ENCODE data around the gene NPR1. TPM values are rescaled to one million over a fixed set of nuclear protein-coding genes. Genes with fewer than 3 reads are reported as not detected.

NPR1 gene
- total and polyA plus RNA-seq, 2 of the 4 experiments (the other 2 are of a cell fraction) = 0.02 TPM; not detected in 1

DNA sequence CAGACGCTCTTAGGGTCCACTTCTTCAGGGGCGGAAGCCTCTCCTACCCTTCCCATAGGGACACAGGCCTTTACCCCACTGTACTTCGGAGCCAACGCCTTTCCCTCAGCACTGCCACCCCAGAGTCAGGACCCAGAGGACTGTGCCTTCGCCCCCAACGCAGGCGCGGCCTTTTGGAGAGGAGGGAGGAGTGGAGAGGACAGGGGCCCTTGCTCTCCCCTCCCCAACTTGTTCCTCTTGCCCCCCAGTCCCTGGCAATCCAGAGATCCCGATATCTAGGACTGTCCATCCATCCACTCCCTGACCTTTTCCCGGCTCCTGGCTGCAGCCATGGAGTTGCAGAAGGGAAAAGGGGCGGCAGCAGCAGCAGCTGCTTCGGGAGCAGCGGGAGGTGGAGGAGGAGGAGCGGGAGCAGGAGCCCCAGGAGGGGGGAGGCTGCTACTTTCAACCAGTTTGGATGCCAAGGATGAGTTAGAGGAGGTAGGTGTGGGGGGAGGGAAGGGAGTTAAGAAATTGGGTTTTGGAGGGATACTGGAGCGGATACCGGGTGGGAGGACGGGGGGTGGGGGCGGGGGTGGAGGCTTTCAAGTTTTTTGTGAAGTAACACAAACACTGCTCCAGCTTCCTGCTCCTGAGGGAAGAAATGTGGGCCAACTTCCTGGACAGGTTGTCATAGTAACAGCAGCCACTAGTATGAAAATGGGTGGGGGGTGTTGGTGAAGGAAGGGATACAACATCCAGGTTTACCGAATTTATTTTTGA lies 50.0 kb downstream of the NPR1 start:
- Histone ChIP-seq H3K4me3 (ENCODE audit: insufficient read depth, low read depth, low read length) (peak overlapping the region; percentile 74), H3K9me3 (ENCODE audit: control insufficient read depth, insufficient read depth, low read length) (no peaks in the 10 kb centered on the region), H4K5ac (ENCODE audit: low read depth, low read length) (peak overlapping the region; percentile 93), H2BK20ac (ENCODE audit: low read depth, low read length) (peak overlapping the region; percentile 55), H2AFZ (replicated peaks; ENCODE audit: low read length, poor library complexity) (peak overlapping the region; percentile 94), H2BK15ac (ENCODE audit: low read depth, low read length) (peak overlapping the region; percentile 56; the same call in 1 of the 3 replicates), H3K9ac (ENCODE audit: low read depth, low read length) (peak overlapping the region; percentile 97), H2AK9ac (replicated peaks; ENCODE audit: low read depth, low read length, poor library complexity) (peak overlapping the region; percentile 100), H3K4ac (ENCODE audit: low read depth, low read length) (peak overlapping the region; percentile 99), H3K56ac (ENCODE audit: extremely low read depth, insufficient read depth, low read length) (peak overlapping the region; percentile 97), H4K8ac (ENCODE audit: low read depth in 2 of 2, low read length in 2 of 2) (peak overlapping the region; percentile 98 to 99), H3K23ac (ENCODE audit: low read depth, low read length) (peak overlapping the region; percentile 98), H3K27ac (ENCODE audit: insufficient read depth, low read length) (peak overlapping the region; percentile 95), H3K79me1 (ENCODE audit: low read depth in 1 of 2, low read length in 2 of 2) (peaks cover 7 to 35% of the 10 kb centered on the region in 2 experiments), H2BK120ac (ENCODE audit: low read depth, low read length) (peak overlapping the region; percentile 85), H4K91ac (ENCODE audit: insufficient read depth, low read depth, low read length) (peak overlapping the region; percentile 98), H2BK5ac (ENCODE audit: low read depth, low read length, poor library complexity, severe bottlenecking) (peak overlapping the region; percentile 96), H3K4me1 (ENCODE audit: control insufficient read depth, insufficient read depth, low read length) (peaks cover 3% of the 10 kb centered on the region; the same call in 1 of the 2 replicates), H2AK5ac (ENCODE audit: low read depth, low read length) (peak overlapping the region; percentile 99), H3K9me1 (ENCODE audit: insufficient read depth, low read length) (peaks cover 6% of the 10 kb centered on the region), H3K36me3 (ENCODE audit: control insufficient read depth, insufficient read depth, low read length) (no peaks in the 10 kb centered on the region), H3K14ac (replicated peaks; ENCODE audit: low read depth, low read length) (peak overlapping the region; percentile 100), H3K4me2 (ENCODE audit: low read depth, low read length) (peak overlapping the region; percentile 94), H3K27me3 (ENCODE audit: control insufficient read depth, insufficient read depth, low read length) (no peaks in the 10 kb centered on the region), H4K20me1 (ENCODE audit: insufficient read depth, low read length) (no peaks in the 10 kb centered on the region), H3K18ac (ENCODE audit: low read depth, low read length) (peak overlapping the region; percentile 74)
- 0% methylated on average over 4 of the region's 19 CpGs; no CpG with 5 or more reads in 1 of the 2 experiments for WGBS, 2 experiments (ENCODE audit: extremely low coverage in 2 of 2, insufficient read length in 1 of 2)
- POLR2A ChIA-PET (ENCODE audit: unreplicated experiment) = interaction anchor here (0.7 to 1.0 kb wide), 2 partner anchors 10 to 262 kb away, joined by 3 to 11 read pairs; no protein-coding TSS in a partner anchor
- CTCF ChIA-PET = interaction anchor here (1.2 kb wide), 1 partner anchor 14 kb away, joined by 4 read pairs; no protein-coding TSS in a partner anchor
- TSS peak; percentile 96 for BruUV-seq (replicated peaks)
- in situ Hi-C loops (cut with MboI; ENCODE audit: low sequenced_read_pairs) = no loop called here
- intact Hi-C loops (cut with micrococcal nuclease) = no loop called here
- dilution Hi-C loops (cut with HindIII; ENCODE audit: low sequenced_read_pairs, unreplicated experiment) = no loop called here
- DNase-seq (peak; percentile 48), ATAC-seq (ENCODE audit: low read depth) (peak; percentile 8)
- TF ChIP-seq RFX5 (IDR thresholded peaks at IDR 0.05; ENCODE audit: low read depth, low read length) (no peak), MAZ (IDR thresholded peaks at IDR 0.05; ENCODE audit: borderline replicate concordance, low read depth, low read length) (no peak; the same call in 1 of the 2 replicates), MAFK (IDR thresholded peaks at IDR 0.05; ENCODE audit: low read depth, low read length) (no peak), FOS (IDR thresholded peaks at IDR 0.05; ENCODE audit: low read depth, low read length) (no peak), SMC3 (IDR thresholded peaks at IDR 0.05; ENCODE audit: low read depth, low read length) (no peak), POLR2A (IDR thresholded peaks at IDR 0.05; ENCODE audit: low read depth, low read length) (no peak), BHLHE40 (IDR thresholded peaks at IDR 0.05; ENCODE audit: low read depth, low read length) (no peak), NFE2L2 (IDR thresholded peaks at IDR 0.05; ENCODE audit: low read depth, low read length) (no peak), CEBPB (IDR thresholded peaks at IDR 0.05; ENCODE audit: low read depth, low read length) (no peak), CHD1 (IDR thresholded peaks at IDR 0.05; ENCODE audit: low read depth, low read length) (no peak)
- TF ChIP-seq, protein P1, sequence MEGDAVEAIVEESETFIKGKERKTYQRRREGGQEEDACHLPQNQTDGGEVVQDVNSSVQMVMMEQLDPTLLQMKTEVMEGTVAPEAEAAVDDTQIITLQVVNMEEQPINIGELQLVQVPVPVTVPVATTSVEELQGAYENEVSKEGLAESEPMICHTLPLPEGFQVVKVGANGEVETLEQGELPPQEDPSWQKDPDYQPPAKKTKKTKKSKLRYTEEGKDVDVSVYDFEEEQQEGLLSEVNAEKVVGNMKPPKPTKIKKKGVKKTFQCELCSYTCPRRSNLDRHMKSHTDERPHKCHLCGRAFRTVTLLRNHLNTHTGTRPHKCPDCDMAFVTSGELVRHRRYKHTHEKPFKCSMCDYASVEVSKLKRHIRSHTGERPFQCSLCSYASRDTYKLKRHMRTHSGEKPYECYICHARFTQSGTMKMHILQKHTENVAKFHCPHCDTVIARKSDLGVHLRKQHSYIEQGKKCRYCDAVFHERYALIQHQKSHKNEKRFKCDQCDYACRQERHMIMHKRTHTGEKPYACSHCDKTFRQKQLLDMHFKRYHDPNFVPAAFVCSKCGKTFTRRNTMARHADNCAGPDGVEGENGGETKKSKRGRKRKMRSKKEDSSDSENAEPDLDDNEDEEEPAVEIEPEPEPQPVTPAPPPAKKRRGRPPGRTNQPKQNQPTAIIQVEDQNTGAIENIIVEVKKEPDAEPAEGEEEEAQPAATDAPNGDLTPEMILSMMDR (conservative IDR thresholded peaks at IDR 0.05; ENCODE audit: low read depth, low read length) = no peak
